NCI-H2171 (cell line): Measurements from ENCODE around the gene MON1A.
"Not testable (repeated sequence)": the region's sequence is repeated elsewhere in the genome, so short reads cannot be mapped to it uniquely, and the experiment has no call there.

ENCODE experiments used
- DNase-seq: peaks from one replicate; lab custom pipeline; 2025; lab: John Stamatoyannopoulos, UW

MON1A gene

DNA sequence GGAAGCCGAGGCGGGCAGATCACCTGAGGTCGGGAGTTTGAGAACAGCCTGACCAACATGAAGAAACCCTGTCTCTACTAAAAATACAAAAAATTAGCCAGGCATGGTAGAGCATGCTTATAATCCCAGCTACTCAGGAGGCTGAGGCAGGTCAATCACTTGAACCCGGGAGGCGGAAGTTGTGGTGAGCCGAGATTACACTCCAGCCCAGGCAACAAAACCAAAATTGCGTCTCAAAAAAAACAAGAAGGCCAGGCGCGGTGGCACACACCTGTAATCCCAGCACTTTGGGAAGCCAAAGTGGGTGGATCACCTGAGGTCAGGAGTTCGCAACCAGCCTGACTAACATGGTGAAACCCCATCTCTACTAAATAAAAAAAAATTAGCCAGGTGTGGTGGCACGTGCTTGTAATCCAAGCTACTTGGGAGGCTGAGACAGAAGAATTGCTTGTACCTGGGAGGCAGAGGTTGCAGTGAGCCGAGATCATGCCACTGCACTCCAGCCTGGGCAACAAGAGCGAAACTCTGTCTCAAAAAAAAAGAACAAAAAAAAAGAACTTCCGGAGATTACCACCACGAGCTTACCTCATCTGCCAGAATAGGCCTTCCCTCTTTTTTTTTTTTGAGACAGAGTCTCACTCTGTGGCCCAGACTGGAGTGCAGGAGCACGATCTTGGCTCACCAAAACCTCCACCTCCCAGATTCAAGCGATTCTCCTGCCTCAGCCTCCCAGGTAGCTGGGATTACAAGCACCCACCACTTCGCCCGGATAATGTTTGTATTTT is 11.6 kb downstream of the MON1A start:
- not testable (repeated sequence) for DNase-seq

- no peak for DNase-seq
These were observed 12.9 kb downstream of the MON1A start for GRCh38 chr3:49916686-49917085.

DNA sequence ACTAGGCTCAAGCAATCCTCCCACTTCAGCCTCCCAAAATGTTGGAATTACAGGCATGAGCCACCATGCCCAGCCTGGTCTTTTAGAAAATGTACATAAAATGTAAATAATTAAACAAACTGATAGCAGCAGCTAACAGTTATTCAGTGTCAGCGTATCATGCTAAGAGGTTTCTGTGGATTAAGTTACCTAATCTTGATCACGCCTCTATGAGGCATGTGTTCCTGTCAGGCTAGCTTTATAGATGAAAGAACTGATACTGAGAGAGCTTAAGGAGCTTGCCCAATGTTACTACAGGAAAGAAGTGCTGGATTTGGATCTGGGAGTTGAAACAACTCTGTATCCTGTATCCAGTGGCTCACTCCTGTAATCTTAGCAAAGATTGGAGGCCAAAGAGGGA is 14.7 kb downstream of the MON1A start:
- DNase-seq: no peak

GRCh38 chr3:49912881-49913281 is 16.7 kb downstream of the MON1A start:
- DNase-seq: peak; percentile 33

GRCh38 chr3:49911611-49912010 is 18.0 kb downstream of the MON1A start:
- no peak for DNase-seq

DNA sequence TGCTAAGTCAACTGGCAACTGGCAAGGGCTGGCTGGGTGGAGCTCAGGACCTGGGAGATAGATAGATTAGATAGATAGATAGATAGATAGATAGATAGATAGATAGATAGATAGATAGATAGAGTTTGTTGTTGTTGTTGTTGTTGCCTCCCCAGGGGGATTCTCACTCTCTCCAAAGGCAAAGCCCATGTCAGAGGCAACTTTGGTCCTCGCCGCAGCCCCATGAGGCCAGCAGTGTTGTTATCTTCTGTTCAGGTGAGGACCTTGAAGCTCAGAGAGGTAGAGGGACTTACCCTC is 18.5 kb downstream of the MON1A start:
- no peak for DNase-seq

- DNase-seq: no peak
These were observed 19.0 kb downstream of the MON1A start for GRCh38 chr3:49910409-49911123.

DNA sequence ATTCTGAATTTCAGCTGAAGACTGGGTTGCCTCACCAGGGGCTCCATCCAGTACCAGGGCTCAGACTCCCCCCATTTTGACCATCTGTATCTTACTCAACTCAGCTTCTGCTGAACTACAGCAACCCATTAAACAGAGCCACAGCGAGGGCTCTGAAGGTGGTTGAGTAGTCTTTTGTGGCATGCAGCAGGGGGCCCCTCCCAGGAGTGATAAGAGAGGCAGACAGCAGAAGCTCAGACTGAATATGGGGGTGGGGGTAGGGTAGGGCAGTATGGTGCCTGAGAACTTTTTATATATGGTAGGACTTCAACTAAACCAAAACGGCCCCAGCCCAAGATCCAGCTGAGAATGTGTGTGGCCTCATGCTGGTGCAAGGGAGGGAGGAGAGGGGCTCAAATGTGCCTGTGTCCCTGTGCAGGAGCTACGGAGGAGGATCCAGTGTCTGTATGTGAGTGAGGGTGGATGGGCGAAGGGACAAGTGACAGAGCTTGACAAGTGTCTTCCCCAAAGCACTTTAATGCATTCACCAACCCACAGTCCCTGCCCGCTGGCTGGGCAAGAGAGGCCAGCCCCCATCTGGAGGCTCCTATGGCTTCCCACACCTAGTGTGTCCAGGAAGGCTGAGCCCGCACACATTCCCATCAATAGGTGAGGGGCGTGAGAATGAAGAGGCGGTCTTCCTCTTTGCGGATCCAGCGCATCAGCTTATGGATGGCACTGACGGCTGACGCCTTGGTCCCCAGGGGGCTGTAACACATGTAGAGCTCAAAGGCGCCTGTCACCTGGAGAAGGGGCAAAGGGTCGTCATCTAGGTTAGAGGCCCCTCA is 21.0 kb downstream of the MON1A start:
- no peak for DNase-seq

DNA sequence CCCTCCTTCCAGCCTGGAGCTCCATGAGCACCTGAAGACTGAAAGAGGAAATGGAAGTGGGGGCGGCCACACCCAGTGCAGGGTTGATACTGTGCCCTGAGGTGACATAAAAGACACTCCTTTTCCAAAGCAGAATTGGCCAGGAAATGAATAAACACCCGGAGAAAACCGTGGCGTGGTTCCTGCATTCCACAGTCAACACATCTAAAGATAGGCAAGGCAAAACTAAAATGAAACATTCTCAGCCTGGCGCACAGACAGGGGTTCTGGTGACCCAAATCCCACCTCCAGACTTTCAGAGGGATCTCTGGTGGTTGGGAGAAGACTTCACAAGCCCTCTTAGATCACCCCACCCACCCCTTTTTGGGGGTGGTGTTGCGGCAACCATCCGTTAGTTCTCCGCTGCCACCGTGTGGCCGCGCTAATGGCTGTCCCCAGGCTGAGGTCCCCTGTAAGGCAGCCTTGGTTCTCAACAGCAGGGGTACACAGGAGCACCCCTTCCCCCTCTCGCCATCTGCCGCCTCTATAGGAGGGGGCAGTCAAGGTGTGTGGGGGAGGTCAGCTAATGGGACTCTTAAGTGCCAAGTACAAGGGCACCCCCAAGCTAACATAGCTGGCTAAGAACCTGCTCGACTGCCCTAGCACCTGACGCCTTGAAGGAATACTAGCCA is 23.4 kb downstream of the MON1A start:
- peak; percentile 8 for DNase-seq

DNA sequence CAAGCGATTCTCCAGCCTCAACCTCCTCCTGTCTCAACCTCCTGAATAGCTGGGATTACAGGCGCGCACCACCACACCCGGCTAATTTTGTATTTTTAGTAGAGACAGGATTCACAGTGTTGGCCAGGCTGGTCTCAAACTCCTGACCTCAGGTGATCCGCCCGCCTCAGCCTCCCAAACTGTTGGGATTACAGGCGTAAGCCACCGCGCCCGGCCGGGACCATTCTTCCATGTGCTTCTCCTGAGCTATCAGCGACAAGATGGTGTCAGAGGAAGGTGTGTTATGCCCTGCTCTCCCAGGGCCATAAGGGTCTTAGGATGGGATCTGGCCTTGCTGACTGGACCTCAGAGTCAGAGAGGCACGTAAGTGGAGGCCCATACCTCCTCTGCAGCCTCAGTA is 25.2 kb downstream of the MON1A start:
- not testable (repeated sequence) for DNase-seq

- no peak for DNase-seq
These were observed 25.9 kb downstream of the MON1A start, which contains the start of gene MST1R for GRCh38 chr3:49903451-49904424. TSS of gene MST1R (minus strand) at chr3:49903873. CDS start at chr3:49903609, 264 bp downstream.

DNA sequence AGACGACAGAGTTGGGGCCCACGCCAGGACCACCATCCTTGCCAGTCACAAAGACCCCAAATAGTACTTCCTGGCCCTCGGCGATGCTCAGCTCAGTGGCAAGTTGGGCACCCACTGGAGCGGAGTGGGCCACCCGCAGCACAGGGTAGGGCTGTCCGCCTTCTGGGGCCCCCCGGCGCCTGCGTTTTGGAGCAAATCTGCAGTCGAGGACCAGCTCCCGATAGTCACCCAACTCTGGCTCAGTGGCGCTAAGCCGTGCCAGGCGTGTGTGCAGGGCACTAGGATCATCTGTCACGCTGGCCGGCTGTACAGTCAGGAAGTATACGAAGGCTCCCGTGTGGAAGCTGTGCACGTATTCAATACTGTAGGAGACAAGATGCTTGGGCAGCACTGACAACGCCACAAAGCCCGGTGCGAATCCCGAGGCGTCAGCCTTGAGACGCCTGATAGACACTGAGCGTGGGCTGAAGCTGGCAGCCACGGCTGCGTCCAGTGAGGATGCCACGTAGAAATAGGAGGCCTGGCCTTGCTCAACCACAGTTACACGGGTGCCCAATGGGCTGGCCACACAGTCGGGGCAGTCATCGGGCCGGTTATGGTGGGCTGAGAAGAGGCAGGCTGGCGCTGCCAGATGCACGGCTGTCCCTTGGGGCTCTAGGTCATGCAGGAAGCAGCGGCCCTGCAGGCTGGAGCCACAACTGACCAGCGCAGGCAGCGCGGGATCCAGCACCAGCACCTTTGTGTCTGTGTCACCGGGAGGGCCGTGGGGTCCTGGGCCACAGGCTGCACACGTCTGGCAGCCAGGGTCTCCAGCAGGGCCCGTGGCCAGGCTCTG is 26.9 kb downstream of the MON1A start:
- no peak for DNase-seq

DNA sequence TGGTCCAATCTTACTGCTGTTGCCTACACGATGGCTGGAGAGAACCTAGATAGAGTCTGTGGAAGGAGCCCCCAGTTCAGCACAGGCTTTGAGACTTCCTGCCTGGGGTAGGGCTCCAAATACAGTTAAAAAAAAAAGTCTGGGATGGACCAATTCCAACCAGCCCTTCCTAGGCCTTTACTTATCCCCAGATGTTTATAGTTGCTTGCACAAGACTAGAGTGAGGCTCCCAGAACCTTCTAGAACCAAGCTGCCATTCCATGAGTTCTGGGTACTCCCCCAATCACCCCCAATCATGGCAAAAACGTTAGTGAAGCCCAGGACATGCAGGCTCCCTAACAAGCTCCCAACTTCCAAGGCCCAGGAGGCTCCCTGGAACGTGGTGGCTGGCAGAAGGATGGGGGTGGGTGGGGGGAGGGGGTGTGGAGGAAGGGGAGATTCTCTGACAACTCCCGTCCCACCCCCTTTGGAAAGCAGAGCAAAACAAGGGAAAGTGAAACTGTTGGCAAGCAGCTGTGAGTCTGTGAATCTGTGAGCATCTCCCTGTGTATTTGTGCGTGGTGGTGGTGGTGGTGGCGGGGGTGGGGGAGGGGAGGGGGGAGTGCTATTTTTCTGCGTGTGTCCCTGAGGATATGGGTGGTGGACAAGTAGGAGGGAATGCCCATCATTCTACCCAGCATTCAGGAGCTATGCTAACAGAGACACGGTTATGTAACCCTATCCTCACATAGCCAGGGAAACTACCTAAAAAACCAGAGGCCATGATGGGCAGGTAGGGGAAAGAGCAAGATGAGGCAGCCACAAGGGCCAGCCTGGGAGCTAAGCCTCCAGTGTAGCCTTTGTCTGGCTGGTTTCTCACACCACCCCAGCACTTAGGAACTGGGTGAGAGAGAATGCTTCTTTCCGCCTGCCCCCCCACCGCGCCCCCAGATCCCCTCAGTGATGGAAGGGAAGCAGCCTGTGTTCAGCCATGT is 28.0 kb downstream of the MON1A start:
- DNase-seq: no peak

DNA sequence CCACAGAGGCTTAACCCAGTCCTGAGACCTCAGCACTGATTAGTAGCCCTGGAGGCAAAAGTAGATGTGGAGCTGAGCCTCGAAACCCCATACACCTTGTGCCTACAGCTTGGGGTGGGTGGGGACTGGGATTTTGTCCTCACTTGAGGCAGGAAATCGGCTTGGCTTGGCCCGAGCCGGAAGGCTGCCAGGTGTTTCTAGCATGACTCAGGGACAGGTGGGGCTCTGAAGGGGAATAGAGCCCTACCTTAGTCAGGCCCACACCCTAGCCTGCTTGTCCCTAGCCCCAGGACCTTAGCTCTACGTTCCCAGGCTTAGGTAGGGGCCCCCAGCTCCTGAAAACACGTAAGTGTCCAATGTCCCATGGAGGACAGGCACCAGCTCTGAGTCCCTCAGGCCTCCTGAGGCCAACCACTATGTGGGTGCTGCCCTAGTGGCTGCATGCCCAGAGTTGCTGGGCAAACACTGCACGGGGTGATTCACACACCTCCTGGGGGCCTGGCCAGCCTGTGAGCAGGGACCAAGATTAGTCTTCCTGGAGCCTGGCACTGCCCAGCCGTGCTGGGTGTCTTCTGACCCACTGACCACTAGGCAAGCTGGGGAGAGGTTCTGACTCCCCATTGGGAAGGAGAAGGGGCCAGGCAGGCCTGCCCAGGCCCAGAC is 29.0 kb downstream of the MON1A start:
- no peak for DNase-seq

DNA sequence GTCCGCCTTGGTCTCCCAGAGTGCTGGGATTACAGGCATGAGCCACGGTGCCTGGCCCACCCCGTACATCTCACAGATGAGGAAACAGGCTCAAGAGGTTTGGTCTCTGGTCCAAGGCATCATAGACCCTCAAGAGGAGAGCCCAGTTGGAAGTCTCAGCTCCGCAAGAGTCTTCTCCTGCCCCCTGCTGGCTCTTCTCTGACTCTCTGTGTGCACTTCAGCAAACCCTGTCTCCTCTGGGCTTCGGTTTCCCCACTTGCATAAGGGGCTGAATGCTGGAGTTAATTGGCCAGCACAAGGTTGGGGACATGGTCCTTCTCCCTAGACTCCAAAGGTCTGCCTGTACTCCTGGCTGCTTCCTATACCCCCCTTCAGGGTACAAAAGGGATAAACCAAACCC is 29.8 kb downstream of the MON1A start:
- no peak for DNase-seq

DNA sequence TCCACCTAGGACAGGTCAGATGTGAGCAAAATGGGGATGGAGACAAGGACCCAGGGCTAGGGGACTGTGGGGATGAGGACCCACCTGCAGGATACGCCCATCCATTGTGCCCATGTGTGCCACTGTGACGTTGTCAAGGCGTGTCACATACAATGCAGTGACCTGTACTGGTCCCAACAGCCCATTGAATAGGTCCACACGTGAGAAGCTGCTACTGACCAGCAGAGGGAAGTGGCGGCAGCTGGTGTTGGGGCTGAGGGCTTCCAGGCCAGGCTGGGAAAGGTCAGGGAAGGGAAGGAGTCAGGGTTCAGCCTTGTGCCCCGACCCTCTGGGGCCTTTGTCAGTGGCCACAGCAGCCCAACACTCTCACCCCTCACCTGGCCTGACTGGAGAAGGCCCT is 30.6 kb downstream of the MON1A start:
- DNase-seq: no peak

DNA sequence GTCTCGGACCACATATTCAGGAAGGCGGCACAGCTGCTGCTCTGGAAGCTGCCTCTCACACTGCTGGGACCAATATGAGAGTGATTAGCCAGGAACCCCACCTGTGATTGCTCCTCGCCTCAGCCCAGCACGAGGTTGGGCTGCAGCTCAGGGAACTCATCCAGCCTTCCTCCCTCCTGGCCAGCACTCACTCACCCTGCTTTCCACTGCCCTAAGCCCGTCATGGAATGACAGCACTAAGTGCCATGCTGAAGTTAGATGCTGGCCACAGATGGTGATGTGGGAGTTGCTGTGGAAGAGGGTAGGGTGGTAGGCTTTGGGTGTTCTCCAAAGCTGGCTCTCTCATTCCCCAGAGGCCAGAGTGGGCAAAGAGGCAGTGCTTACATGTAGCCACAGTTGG is 33.3 kb downstream of the MON1A start:
- no peak for DNase-seq

DNA sequence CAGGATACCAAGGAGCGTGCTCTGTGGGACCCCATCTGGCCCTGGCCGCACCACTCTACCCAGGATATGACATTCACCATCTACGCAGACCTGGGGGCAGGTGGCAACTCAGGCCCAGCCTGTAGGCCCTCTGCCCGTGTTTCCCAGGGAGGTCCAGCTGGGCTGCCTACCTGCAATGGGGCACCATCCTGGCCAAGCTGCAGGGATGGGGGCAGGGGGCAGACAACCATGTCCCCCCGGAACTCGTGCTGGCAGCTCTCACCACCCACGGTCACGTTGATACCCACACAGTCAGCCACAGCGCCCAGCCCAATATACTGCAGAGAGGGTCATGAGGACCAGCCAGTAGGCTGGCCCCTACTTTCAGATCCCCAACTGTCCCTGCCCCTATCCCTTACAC is 33.8 kb downstream of the MON1A start:
- DNase-seq: no peak
